Transverse colon (tissue), 4 donors: ENCODE results near the gene IRX4.

Source experiments
- CTCF ChIP-seq, 5 experiments: fragments of 200-600 bp in 3 of 5; fragments of 450-650 bp in 2 of 5; sonication (generic) in 3 of 5; IDR thresholded peaks; 1 replicate in 2 of 5; 2 replicates in 3 of 5; pipeline ENCODE4 v1.5.1; 2016 to 2017; ENCODE audit warnings: antibody characterized with exemption in 5 of 5, inconsistent platforms in 3 of 5, mild to moderate bottlenecking in 2 of 5, moderate library complexity in 1 of 5
- POLR2A ChIP-seq: fragments of 450-650 bp; IDR thresholded peaks from one replicate; pipeline ENCODE4 v1.6.1; 2016; ENCODE audit warnings: antibody characterized with exemption, mild to moderate bottlenecking, moderate library complexity
- POLR2AphosphoS5 ChIP-seq, 3 donors: sonication (generic); formaldehyde crosslinking; IDR thresholded peaks; one replicate each; pipeline ENCODE4 v1.6.1; 2016; ENCODE audit warnings: antibody characterized with exemption in 3 of 3

- TF ChIP-seq POLR2AphosphoS5 (IDR thresholded peaks at IDR 0.05) (no peak), CTCF (IDR thresholded peaks at IDR 0.05) (no peak), POLR2A (no peak)
These were observed 14.1 kb upstream of the IRX4 start for GRCh38 chr5:1896602-1897376.
